ENCODE measurements around the gene CNGB1.
"Not testable (repeated sequence)": the region's sequence is repeated elsewhere in the genome, so short reads cannot be mapped to it uniquely, and the experiment has no call there.

Gene CNGB1

GRCh38 chr16:57848181-57848580 is 122.7 kb downstream of the CNGB1 start:
- peaks cover 16% of the 10 kb centered on the region for H3K27me3 Mint-ChIP-seq
- H3K9me3 Mint-ChIP-seq, result peaks cover 3% of the 10 kb centered on the region
- H3K4me3 Mint-ChIP-seq, result no peak overlapping the region
- DNase-seq (ENCODE audit: low spot score in 2 of 2), result no peak
- no peak overlapping the region for H3K27ac Mint-ChIP-seq
- peaks cover 2% of the 10 kb centered on the region for H3K36me3 Mint-ChIP-seq
- ATAC-seq (ENCODE audit: low read depth), result no peak
- no peaks in the 10 kb centered on the region for H3K4me1 Mint-ChIP-seq

- H3K4me3 Mint-ChIP-seq; DNase-seq (ENCODE audit: low spot score in 2 of 2); H3K4me1 Mint-ChIP-seq; H3K9me3 Mint-ChIP-seq; H3K27ac Mint-ChIP-seq; ATAC-seq (ENCODE audit: low read depth); H3K36me3 Mint-ChIP-seq: not testable (repeated sequence)
- H3K27me3 Mint-ChIP-seq, result peaks cover 14% of the 10 kb centered on the region
Observed at GRCh38 chr16:57846931-57847330, 124.0 kb downstream of the CNGB1 start.

DNA sequence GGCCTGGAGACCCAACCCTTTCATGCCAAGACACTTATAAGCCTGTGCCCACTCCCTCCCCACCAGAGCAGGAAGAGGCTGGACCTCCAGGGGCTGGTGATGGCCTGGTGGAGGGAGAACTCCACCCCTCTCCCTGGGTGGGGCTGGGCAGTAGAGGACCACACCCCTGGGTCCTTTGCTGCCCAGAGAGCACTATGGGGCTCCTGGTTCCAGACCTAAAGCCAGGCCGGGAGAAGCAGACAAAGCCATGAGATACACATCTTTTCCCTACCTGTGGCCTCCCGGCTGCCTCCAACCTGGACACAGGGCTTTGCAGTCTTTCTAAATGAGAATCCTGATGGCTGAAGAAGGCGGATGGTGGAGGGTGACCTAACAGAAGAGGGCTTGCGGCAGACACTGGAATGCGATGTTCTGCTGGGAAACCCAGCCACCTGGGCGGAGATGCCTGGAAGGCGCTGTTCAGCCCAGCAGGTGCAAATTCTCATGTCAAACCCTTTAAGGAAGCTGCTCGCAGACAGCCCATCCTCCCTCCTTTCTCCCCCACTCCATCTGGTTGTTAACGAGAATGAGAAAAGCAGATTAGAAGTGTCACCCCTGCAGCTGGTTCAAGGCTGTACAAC is 124.7 kb downstream of the CNGB1 start:
- Mint-ChIP-seq H3K27ac (no peak overlapping the region), H3K27me3 (peaks cover 12% of the 10 kb centered on the region), H3K4me1 (no peaks in the 10 kb centered on the region), H3K4me3 (no peak overlapping the region), H3K36me3 (peaks cover 2% of the 10 kb centered on the region), H3K9me3 (peaks cover 3% of the 10 kb centered on the region)
- ATAC-seq (ENCODE audit: low read depth), result no peak
- DNase-seq (ENCODE audit: low spot score in 2 of 2), result no peak

DNA sequence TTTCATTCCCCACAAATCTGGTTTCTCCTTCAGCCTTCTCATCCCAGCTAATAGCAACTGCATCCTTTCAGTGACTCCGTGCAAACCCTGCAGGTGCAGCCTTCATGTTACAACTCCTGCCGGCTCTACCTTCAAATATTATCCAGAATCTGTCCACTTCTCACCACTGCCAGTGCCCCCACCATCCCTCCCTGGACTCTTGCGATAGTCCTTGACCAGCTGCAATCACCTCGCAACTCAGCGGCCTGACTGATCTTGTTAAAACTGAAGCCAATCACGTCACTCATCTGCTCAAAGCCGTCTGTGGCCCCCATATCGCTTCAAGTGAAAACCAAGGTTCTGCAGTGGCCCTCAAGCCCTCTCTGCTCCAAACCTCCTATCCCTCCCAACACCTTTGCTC is 125.8 kb downstream of the CNGB1 start:
- peaks cover 1% of the 10 kb centered on the region for H3K9me3 Mint-ChIP-seq
- H3K36me3 Mint-ChIP-seq, result peaks cover 2% of the 10 kb centered on the region
- no peak for ATAC-seq (ENCODE audit: low read depth)
- no peak overlapping the region for H3K4me3 Mint-ChIP-seq
- no peak overlapping the region for H3K27ac Mint-ChIP-seq
- peaks cover 10% of the 10 kb centered on the region for H3K27me3 Mint-ChIP-seq
- no peak for DNase-seq (ENCODE audit: low spot score in 2 of 2)
- H3K4me1 Mint-ChIP-seq, result no peaks in the 10 kb centered on the region

DNA sequence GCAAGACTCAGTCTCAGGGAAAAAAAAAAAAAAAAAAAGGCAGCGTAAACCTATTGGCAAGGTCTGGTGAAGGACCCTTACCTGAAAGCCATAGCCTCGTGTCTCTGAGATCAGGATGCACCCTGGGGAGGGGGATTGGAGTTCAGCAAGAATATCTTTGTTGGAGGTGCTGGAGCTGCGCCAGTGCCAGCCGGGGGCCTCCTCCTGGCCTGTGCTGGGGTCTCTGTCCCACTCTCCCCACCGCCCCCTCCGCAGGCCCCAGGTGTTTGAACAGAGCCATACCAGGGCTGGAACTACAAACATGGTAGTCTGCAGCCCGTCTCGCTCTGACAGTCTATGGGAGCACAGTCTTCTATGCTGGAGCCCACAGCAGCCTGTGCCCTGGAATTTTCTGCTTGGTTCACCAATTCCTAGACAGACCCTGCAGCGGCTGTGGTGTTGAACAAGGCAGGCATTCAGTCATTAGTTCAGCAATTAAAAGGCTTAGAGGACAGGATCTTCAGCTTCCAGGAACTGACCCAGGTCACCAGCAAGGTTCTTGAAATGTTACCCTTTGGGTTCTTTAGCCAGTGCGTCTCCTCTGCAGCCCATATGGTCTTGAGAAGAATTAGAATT is 126.4 kb downstream of the CNGB1 start:
- no peak overlapping the region for H3K27ac Mint-ChIP-seq
- no peaks in the 10 kb centered on the region for H3K4me1 Mint-ChIP-seq
- no peak overlapping the region for H3K4me3 Mint-ChIP-seq
- no peak for DNase-seq (ENCODE audit: low spot score in 2 of 2)
- H3K9me3 Mint-ChIP-seq, result peaks cover 1% of the 10 kb centered on the region
- H3K36me3 Mint-ChIP-seq, result peaks cover 2% of the 10 kb centered on the region
- peaks cover 13% of the 10 kb centered on the region for H3K27me3 Mint-ChIP-seq
- no peak for ATAC-seq (ENCODE audit: low read depth)

GRCh38 chr16:57843400-57843799 is 127.5 kb downstream of the CNGB1 start:
- H3K4me3 Mint-ChIP-seq, result no peak overlapping the region
- ATAC-seq (ENCODE audit: low read depth) (no peak), DNase-seq (ENCODE audit: low spot score in 2 of 2) (no peak)
- H3K36me3 Mint-ChIP-seq, result peaks cover 2% of the 10 kb centered on the region
- no peak overlapping the region for H3K27ac Mint-ChIP-seq
- peaks cover 11% of the 10 kb centered on the region for H3K27me3 Mint-ChIP-seq
- H3K4me1 Mint-ChIP-seq, result no peaks in the 10 kb centered on the region
- H3K9me3 Mint-ChIP-seq, result peaks cover 1% of the 10 kb centered on the region

GRCh38 chr16:57842601-57843000 is 128.3 kb downstream of the CNGB1 start:
- no peak for DNase-seq (ENCODE audit: low spot score in 2 of 2)
- Mint-ChIP-seq H3K4me3 (no peak overlapping the region), H3K9me3 (peaks cover 1% of the 10 kb centered on the region), H3K36me3 (peaks cover 2% of the 10 kb centered on the region), H3K4me1 (no peaks in the 10 kb centered on the region), H3K27ac (no peak overlapping the region), H3K27me3 (peaks cover 11% of the 10 kb centered on the region)
- no peak for ATAC-seq (ENCODE audit: low read depth)

- Mint-ChIP-seq H3K27ac (no peak overlapping the region), H3K36me3 (no peaks in the 10 kb centered on the region), H3K27me3 (peaks cover 11% of the 10 kb centered on the region), H3K4me3 (no peak overlapping the region), H3K9me3 (no peaks in the 10 kb centered on the region), H3K4me1 (no peaks in the 10 kb centered on the region)
- ATAC-seq (ENCODE audit: low read depth) (no peak), DNase-seq (ENCODE audit: low spot score in 2 of 2) (no peak)
Observed at GRCh38 chr16:57840833-57841232, 130.1 kb downstream of the CNGB1 start.

GRCh38 chr16:57838161-57838560 is 132.8 kb downstream of the CNGB1 start:
- H3K36me3 Mint-ChIP-seq, result no peaks in the 10 kb centered on the region
- ATAC-seq (ENCODE audit: low read depth) (no peak), DNase-seq (ENCODE audit: low spot score in 2 of 2) (no peak)
- H3K4me3 Mint-ChIP-seq, result no peak overlapping the region
- H3K27ac Mint-ChIP-seq, result no peak overlapping the region
- no peaks in the 10 kb centered on the region for H3K9me3 Mint-ChIP-seq
- no peaks in the 10 kb centered on the region for H3K4me1 Mint-ChIP-seq
- peaks cover 8% of the 10 kb centered on the region for H3K27me3 Mint-ChIP-seq

- no peaks in the 10 kb centered on the region for H3K4me1 Mint-ChIP-seq
- no peak overlapping the region for H3K27ac Mint-ChIP-seq
- no peaks in the 10 kb centered on the region for H3K36me3 Mint-ChIP-seq
- DNase-seq (ENCODE audit: low spot score in 2 of 2), result no peak
- no peaks in the 10 kb centered on the region for H3K9me3 Mint-ChIP-seq
- no peak for ATAC-seq (ENCODE audit: low read depth)
- peaks cover 8% of the 10 kb centered on the region for H3K27me3 Mint-ChIP-seq
- H3K4me3 Mint-ChIP-seq, result no peak overlapping the region
Observed at GRCh38 chr16:57837305-57838125, 133.4 kb downstream of the CNGB1 start.

DNA sequence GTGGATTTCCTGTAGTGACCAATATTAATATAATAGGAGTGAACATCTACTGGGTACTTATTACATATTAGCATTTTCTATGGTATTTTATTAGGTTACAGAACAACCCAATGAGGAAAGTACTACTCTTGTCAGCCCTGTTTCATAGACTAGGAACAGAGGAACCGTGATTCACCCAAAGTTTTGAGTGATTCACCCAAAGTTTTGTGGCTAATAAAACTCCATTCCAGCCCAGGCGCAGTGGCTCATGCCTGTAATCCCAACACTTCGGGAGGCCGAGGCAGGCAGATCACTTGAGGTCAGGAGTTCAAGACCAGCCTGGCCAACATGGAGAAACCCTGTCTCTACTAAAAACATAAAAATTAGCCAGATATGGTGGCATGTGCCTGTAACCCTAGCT is 135.5 kb downstream of the CNGB1 start:
- H3K36me3 Mint-ChIP-seq; DNase-seq (ENCODE audit: low spot score in 2 of 2); H3K9me3 Mint-ChIP-seq; H3K4me1 Mint-ChIP-seq; H3K27me3 Mint-ChIP-seq; H3K27ac Mint-ChIP-seq; H3K4me3 Mint-ChIP-seq; ATAC-seq (ENCODE audit: low read depth): not testable (repeated sequence)

GRCh38 chr16:57834936-57835335 is 136.0 kb downstream of the CNGB1 start:
- ATAC-seq (ENCODE audit: low read depth) (no peak), DNase-seq (ENCODE audit: low spot score in 2 of 2) (no peak)
- H3K27me3 Mint-ChIP-seq, result peaks cover 4% of the 10 kb centered on the region
- H3K4me1 Mint-ChIP-seq, result no peaks in the 10 kb centered on the region
- H3K9me3 Mint-ChIP-seq, result no peaks in the 10 kb centered on the region
- H3K4me3 Mint-ChIP-seq, result no peak overlapping the region
- H3K36me3 Mint-ChIP-seq, result no peaks in the 10 kb centered on the region
- no peak overlapping the region for H3K27ac Mint-ChIP-seq

Data from memory B cell (primary cell).